ENCODE results near the gene IGSF22. TPM values are rescaled to one million over a fixed set of nuclear protein-coding genes. Genes with fewer than 3 reads are reported as not detected.

Gene IGSF22
- 1 to 10 TPM in 1 of 2 donors, under 1 TPM in 1; 0.81 to 2.0 TPM for total RNA-seq
- long read RNA-seq = 0 reads

GRCh38 chr11:18726040-18726439, at the start of gene IGSF22:
TSS of gene IGSF22 (minus strand) at chr11:18726188. CDS start at chr11:18724236, 1,952 bp downstream.
- DNase-seq = no peak
- intact Hi-C loops (cut with DNase I, micrococcal nuclease) = no loop called here
- no peak for ATAC-seq

GRCh38 chr11:18774801-18775200, 48.8 kb upstream of the IGSF22 start:
- DNase-seq (no peak), ATAC-seq (no peak)
- intact Hi-C loops (cut with DNase I, micrococcal nuclease) = no loop called here

- intact Hi-C loops (cut with DNase I, micrococcal nuclease) = no loop called here
- DNase-seq (no peak), ATAC-seq (no peak)
Measured at GRCh38 chr11:18773681-18774080, 47.7 kb upstream of the IGSF22 start.

DNA sequence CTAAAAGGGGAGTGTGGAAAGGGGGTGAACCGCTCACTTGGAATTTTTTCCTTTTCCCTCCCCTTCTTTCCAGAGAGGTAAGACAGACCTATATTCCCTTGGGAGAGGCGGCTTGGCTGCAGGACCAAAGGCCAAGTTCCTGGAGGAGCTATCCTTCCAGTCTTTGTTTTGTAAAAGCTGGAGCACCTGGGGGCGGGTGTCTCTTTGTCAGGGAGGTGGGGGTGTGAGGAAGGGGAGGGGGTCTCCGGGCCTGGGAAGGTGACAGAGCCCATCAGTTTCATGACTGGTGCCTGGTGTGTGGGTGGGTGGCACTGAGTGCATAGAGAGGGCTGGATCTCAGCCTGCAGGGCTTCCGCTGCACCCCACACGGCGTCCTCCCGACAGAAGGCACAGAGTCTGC, 47.1 kb upstream of the IGSF22 start:
- intact Hi-C loops (cut with DNase I, micrococcal nuclease) = no loop called here
- ATAC-seq (no peak), DNase-seq (no peak)

DNA sequence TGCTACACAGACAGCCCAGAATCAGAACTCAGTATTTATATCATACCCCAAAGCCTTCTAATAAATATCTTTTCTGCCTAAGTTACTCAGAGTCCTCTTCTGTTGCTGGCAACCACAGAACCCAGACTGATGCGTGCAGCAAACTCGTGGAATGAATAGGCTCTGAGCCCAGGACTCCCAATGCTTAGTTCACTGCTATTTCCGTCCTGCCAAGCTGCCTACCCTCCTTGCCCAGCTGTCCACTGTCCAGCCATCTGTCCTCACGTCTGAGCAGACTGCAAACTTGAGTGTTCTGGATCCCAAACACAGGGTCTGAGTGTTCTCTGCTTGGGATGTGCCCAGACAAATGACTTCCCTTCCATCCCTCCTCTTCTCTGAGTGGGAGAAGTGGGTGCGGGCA, 46.2 kb upstream of the IGSF22 start:
- ATAC-seq = no peak
- DNase-seq = no peak
- intact Hi-C loops (cut with DNase I, micrococcal nuclease) = no loop called here

GRCh38 chr11:18771266-18772035, 45.5 kb upstream of the IGSF22 start:
- DNase-seq (no peak), ATAC-seq (no peak)

DNA sequence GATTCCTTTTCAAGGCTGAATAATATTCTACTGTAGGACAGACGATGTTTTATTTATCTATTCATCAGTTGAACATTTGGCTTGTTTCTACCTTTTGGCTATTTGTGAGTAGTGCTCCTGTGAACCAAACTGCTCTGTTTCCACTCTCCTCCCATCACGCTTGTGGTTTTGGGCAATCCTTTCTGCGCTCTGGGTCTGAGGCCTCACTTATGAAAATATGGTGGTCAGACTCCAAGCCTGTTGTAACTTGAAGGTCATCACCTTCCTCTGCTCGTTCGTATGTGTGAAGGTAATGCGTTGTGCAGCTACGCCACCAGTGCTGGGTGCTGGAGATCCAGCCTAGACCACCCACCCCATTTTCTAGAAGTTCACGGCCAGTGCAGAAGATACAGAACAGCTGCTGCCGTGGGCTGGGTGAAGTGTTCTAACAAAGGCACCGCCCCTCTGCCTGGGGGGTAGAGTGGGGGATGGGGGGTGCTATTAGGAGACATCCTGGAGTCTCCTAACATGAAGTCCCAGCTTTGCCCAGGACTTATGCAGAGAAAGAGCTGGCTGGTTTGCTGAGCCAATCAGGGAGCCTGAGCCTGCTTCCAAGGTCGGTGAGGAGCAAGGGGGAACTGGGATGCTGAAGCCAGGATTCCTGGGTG, 44.6 kb upstream of the IGSF22 start:
- DNase-seq (no peak), ATAC-seq (no peak)
- intact Hi-C loops (cut with DNase I, micrococcal nuclease) = no loop called here

More at GRCh38 chr11:18771266-18772035, 45.5 kb upstream of the IGSF22 start:
- intact Hi-C loops (cut with DNase I, micrococcal nuclease) = no loop called here

GRCh38 chr11:18769802-18770456, 43.9 kb upstream of the IGSF22 start:
- peak; percentile 98 for ATAC-seq
- peak; percentile 40 to 51 for DNase-seq
- intact Hi-C loops (cut with DNase I, micrococcal nuclease) = no loop called here

DNA sequence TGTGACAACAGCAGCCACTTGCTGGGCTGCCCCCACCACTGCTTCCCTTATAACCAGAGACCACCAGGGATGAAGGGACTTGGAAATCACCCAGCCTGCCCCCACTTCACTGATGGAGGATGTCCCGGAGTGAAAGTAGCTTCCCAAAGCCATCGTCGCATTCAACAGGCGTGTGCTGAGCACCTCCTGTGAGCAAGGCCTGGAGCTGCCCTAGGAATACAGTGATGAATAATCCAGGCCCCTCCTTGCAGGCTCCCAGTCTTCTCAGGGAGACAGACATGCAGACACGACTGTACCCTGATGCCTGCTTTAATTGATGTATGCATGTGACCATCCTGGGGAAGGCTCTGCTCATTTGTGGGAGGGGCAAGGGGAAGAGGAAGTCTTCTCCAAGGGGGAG, 43.0 kb upstream of the IGSF22 start:
- intact Hi-C loops (cut with DNase I, micrococcal nuclease) = no loop called here
- ATAC-seq = no peak
- DNase-seq = no peak

GRCh38 chr11:18768472-18768901, 42.5 kb upstream of the IGSF22 start:
- ATAC-seq (no peak), DNase-seq (no peak)
- intact Hi-C loops (cut with DNase I, micrococcal nuclease) = no loop called here

DNA sequence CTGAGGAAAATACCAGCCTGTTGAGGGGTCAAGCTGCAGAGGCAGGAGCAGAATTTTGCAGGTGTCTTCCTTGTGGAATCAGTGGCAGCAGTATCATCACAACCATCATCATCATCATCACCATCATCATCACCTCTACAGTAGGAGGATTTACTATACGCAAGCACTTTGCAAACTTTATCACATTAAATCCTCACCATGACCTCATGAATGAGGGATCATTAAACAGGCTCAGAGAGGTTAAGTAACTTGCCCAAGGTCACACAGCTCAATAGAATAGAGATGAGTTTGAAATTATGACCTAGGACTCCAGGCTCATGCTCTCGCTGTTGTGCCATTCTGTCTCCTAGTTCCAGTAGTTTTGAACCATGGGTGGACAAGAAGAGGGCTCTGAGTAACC, 40.0 kb upstream of the IGSF22 start:
- DNase-seq = no peak
- no peak for ATAC-seq
- intact Hi-C loops (cut with DNase I, micrococcal nuclease) = no loop called here

- ATAC-seq = no peak
- intact Hi-C loops (cut with DNase I, micrococcal nuclease) = no loop called here
- DNase-seq = no peak
Measured at GRCh38 chr11:18765554-18765953, 39.6 kb upstream of the IGSF22 start.

GRCh38 chr11:18761741-18762140, 35.8 kb upstream of the IGSF22 start:
- ATAC-seq (no peak), DNase-seq (no peak)
- intact Hi-C loops (cut with DNase I, micrococcal nuclease) = no loop called here

- DNase-seq (no peak), ATAC-seq (no peak)
- intact Hi-C loops (cut with DNase I, micrococcal nuclease) = no loop called here
Measured at GRCh38 chr11:18761144-18761543, 35.2 kb upstream of the IGSF22 start.

GRCh38 chr11:18757811-18758210, 31.8 kb upstream of the IGSF22 start:
- intact Hi-C loops (cut with DNase I, micrococcal nuclease) = no loop called here
- DNase-seq = no peak
- no peak for ATAC-seq

DNA sequence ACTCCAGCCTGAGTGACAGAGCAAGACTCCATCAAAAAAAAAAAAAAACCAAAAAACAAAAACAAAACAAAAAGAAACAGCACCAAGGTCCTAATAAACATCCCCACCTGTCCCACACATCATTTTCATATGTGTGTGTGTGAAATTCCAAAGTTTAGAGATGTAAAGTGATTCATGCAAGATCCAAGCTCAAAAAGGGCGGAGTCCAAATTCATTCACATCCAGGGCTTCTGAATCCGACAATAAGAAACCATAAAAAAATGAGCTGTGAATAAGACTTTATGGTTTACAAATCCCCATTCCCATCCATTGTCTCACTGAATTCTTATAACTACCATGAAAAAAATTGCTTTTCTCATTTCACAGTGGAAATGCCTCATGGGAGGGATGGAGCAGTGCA, 30.9 kb upstream of the IGSF22 start:
- no peak for DNase-seq
- intact Hi-C loops (cut with DNase I, micrococcal nuclease) = no loop called here
- no peak for ATAC-seq

DNA sequence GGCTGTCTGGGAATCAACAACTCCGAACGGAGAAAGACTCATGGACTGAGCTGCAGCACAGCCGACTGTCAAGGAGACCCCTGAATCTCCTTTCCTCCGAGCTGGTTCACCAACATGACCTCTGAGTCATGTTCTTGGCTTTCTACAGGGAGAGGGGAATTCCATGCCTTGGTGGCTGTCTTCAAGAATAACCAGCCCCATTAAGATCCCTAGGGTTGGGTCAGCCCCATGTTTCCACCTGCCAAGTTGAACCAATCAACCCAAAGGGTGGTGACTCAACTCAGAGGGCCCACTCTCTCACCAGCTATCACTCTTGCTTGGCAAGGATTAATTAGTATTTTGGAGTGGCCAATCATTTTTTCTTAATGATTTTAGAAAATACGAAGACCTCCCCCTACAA, 28.3 kb upstream of the IGSF22 start:
- intact Hi-C loops (cut with DNase I, micrococcal nuclease) = no loop called here
- no peak for DNase-seq
- no peak for ATAC-seq

DNA sequence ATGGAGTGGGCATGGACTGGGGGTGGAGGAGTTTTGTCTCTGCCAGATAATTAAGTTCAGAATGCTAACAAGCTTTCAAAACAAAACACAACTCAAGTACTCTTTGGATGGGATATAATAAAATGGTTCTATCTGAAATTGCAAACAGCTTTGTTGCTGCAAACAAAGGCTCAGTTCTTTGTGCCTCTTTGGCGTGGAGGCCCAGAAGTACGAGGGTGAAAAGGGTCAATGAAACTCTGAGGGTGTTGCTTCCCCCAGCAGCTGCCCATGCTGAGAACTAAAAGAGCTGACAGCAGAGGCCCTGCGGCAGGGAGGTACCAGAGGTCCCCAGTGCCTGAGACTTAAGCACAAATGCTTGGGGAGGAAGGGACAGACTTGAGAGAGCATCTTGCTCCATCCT, 26.5 kb upstream of the IGSF22 start:
- intact Hi-C loops (cut with DNase I, micrococcal nuclease) = no loop called here
- DNase-seq = no peak
- no peak for ATAC-seq

- DNase-seq (no peak), ATAC-seq (no peak)
- intact Hi-C loops (cut with DNase I, micrococcal nuclease) = no loop called here
Measured at GRCh38 chr11:18750944-18751343, 25.0 kb upstream of the IGSF22 start.

All from left colon (tissue), 2 donors.